Endothelial cell of umbilical vein (primary cell): ENCODE data around the gene LRRTM4.

ENCODE experiments used
- EZH2 ChIP-seq: IDR thresholded peaks from 2 replicates; pipeline ENCODE4 v1.6.1; 2012; ENCODE audit warnings: borderline replicate concordance, low read depth, mild to moderate bottlenecking, moderate library complexity, low read length, inconsistent platforms; ENCODE audit not compliant: severe bottlenecking
- POLR2A ChIP-seq: IDR thresholded peaks from 2 replicates; pipeline ENCODE4 v1.6.1; 2012; ENCODE audit warnings: low read depth, mild to moderate bottlenecking, control low read depth, low read length
- TF ChIP-seq, protein P1 (sequence below), 2 donors: IDR thresholded peaks; 1 replicate in 1 of 2; 2 replicates in 1 of 2; pipeline ENCODE4 v1.5.1; 2011; ENCODE audit warnings: low read length in 2 of 2, mild to moderate bottlenecking in 2 of 2, moderate library complexity in 2 of 2, control low read depth in 1 of 2, inconsistent platforms in 1 of 2, low read depth in 1 of 2; ENCODE audit not compliant: insufficient read depth in 1 of 2; ENCODE audit errors: extremely low read depth in 1 of 2
- TF ChIP-seq, protein P2 (sequence below): IDR thresholded peaks from 2 replicates; pipeline ENCODE4 v1.6.1; 2011; ENCODE audit not compliant: insufficient read depth, insufficient read length

DNA sequence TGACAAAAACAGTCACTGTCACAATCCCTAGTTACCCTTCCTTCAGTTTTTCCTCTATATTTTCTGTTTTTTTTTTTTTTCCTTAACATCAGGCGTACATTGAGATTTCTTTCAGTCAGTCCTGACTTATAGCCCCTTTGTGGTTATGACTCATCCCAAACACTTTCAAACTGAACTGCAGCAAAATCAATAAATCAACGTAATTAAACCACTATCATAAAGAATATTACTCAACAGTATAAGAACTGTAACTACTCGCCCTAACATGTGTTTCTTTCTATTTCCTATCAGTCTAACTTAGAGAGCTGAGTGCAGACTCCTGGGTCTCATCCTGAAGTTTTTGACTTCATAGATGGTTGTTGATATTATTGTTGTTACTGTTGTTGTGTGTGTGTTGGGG lies 523.5 kb downstream of the LRRTM4 start:
- TF ChIP-seq, protein P1, sequence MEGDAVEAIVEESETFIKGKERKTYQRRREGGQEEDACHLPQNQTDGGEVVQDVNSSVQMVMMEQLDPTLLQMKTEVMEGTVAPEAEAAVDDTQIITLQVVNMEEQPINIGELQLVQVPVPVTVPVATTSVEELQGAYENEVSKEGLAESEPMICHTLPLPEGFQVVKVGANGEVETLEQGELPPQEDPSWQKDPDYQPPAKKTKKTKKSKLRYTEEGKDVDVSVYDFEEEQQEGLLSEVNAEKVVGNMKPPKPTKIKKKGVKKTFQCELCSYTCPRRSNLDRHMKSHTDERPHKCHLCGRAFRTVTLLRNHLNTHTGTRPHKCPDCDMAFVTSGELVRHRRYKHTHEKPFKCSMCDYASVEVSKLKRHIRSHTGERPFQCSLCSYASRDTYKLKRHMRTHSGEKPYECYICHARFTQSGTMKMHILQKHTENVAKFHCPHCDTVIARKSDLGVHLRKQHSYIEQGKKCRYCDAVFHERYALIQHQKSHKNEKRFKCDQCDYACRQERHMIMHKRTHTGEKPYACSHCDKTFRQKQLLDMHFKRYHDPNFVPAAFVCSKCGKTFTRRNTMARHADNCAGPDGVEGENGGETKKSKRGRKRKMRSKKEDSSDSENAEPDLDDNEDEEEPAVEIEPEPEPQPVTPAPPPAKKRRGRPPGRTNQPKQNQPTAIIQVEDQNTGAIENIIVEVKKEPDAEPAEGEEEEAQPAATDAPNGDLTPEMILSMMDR (IDR thresholded peaks at IDR 0.05; ENCODE audit: extremely low read depth in 1 of 2, insufficient read depth in 1 of 2, low read depth in 1 of 2, low read length in 2 of 2) = no peak
- TF ChIP-seq EZH2 (no peak), POLR2A (no peak)
- TF ChIP-seq, protein P2, sequence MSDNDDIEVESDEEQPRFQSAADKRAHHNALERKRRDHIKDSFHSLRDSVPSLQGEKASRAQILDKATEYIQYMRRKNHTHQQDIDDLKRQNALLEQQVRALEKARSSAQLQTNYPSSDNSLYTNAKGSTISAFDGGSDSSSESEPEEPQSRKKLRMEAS = no peak
